HL-60 (cell line): ENCODE data around the gene CD34.

Source experiments
- DNase-seq, 2 experiments: peaks; one replicate each; pipeline ENCODE4 v3.0.0-alpha.2; 2010 to 2020; ENCODE audit warnings: low read depth in 1 of 2, low spot score in 1 of 2
- H3K27ac ChIP-seq: fragments of 250-450 bp; sonication (Bioruptor Pico); replicated peaks from 2 replicates; pipeline ENCODE4 v1.5.1; 2020; ENCODE audit warnings: mild to moderate bottlenecking, moderate library complexity
- H3K27me3 ChIP-seq: fragments of 250-450 bp; sonication (Bioruptor Pico); 2 replicates; pipeline ENCODE4 v1.5.1; 2021; ENCODE audit warnings: mild to moderate bottlenecking, moderate library complexity; ENCODE audit not compliant: insufficient read depth, poor library complexity, severe bottlenecking
- H3K4me3 ChIP-seq: replicated peaks from 2 replicates; pipeline ENCODE4 v1.5.1; 2011; ENCODE audit warnings: mild to moderate bottlenecking, control low read depth, low read length; ENCODE audit not compliant: insufficient read depth
- GABPA ChIP-seq: IDR thresholded peaks from 2 replicates; pipeline ENCODE4 v1.6.1; 2012; ENCODE audit warnings: low read depth
- POLR2AphosphoS5 ChIP-seq: IDR thresholded peaks from 2 replicates; pipeline ENCODE4 v1.6.1; 2012; ENCODE audit warnings: low read depth
- REST ChIP-seq: IDR thresholded peaks from 2 replicates; pipeline ENCODE4 v1.6.1; 2012; ENCODE audit warnings: low read depth; ENCODE audit not compliant: insufficient replicate concordance
- SPI1 ChIP-seq: IDR thresholded peaks from 2 replicates; pipeline ENCODE4 v1.6.1; 2012; ENCODE audit warnings: low read depth, mild to moderate bottlenecking, borderline replicate concordance
- TF ChIP-seq, protein P1 (sequence below): IDR thresholded peaks from one replicate; pipeline ENCODE4 v1.5.1; 2011; ENCODE audit warnings: low read length, control low read depth, inconsistent platforms; ENCODE audit not compliant: insufficient read depth

The CD34 gene

GRCh38 chr1:207883660-207884250 is 27.2 kb downstream of the CD34 start:
- DNase-seq = no peak
- TF ChIP-seq, protein P1, sequence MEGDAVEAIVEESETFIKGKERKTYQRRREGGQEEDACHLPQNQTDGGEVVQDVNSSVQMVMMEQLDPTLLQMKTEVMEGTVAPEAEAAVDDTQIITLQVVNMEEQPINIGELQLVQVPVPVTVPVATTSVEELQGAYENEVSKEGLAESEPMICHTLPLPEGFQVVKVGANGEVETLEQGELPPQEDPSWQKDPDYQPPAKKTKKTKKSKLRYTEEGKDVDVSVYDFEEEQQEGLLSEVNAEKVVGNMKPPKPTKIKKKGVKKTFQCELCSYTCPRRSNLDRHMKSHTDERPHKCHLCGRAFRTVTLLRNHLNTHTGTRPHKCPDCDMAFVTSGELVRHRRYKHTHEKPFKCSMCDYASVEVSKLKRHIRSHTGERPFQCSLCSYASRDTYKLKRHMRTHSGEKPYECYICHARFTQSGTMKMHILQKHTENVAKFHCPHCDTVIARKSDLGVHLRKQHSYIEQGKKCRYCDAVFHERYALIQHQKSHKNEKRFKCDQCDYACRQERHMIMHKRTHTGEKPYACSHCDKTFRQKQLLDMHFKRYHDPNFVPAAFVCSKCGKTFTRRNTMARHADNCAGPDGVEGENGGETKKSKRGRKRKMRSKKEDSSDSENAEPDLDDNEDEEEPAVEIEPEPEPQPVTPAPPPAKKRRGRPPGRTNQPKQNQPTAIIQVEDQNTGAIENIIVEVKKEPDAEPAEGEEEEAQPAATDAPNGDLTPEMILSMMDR = no peak
- TF ChIP-seq GABPA = no peak
- TF ChIP-seq SPI1 = no peak
- TF ChIP-seq POLR2AphosphoS5 = no peak
- TF ChIP-seq REST = no peak
- no peak overlapping the region for H3K27ac ChIP-seq
- no peaks in the 10 kb centered on the region for H3K27me3 ChIP-seq
- no peak overlapping the region for H3K4me3 ChIP-seq

- H3K27ac ChIP-seq = no peak overlapping the region
- TF ChIP-seq GABPA = no peak
- TF ChIP-seq POLR2AphosphoS5 = no peak
- TF ChIP-seq, protein P1 = no peak
- no peak for TF ChIP-seq REST
- no peak for TF ChIP-seq SPI1
- DNase-seq = no peak
These were observed 27.7 kb downstream of the CD34 start for GRCh38 chr1:207883104-207883651.

GRCh38 chr1:207882692-207883091 is 28.2 kb downstream of the CD34 start:
- Histone ChIP-seq H3K27me3 (no peaks in the 10 kb centered on the region), H3K4me3 (no peak overlapping the region), H3K27ac (no peak overlapping the region)
- DNase-seq = no peak
- TF ChIP-seq, protein P1 = no peak
- TF ChIP-seq SPI1 = no peak
- TF ChIP-seq GABPA = no peak
- TF ChIP-seq REST = no peak
- no peak for TF ChIP-seq POLR2AphosphoS5

More at GRCh38 chr1:207883104-207883651, 27.7 kb downstream of the CD34 start:
- no peak overlapping the region for H3K4me3 ChIP-seq
- H3K27me3 ChIP-seq = no peaks in the 10 kb centered on the region
